Heart left ventricle (tissue), 13 donors: Measurements from ENCODE around the gene ZNF283.

ENCODE experiments used
- CTCF ChIP-seq, 12 donors: fragments of 200-600 bp; sonication (generic) in 4 of 12; IDR thresholded peaks; one replicate each; pipeline versions ENCODE4 v1.5.0 to v1.8.0; 2018 to 2022; ENCODE audit warnings: antibody characterized with exemption in 12 of 12, mild to moderate bottlenecking in 5 of 12
- POLR2A ChIP-seq, 2 donors: fragments of 450-650 bp; IDR thresholded peaks; one replicate each; pipeline ENCODE4 v1.6.1; 2017; ENCODE audit warnings: antibody characterized with exemption in 2 of 2, mild to moderate bottlenecking in 2 of 2, moderate library complexity in 2 of 2
- donor health status: ischemic (EF 13 %, LVEDD 7.1; RV severe dilation, severe dysfunction).
- donor health status: DM: no; HTN: yes; CAD: no.
- donor health status: DM: no; HTN: no; CAD: no.
- donor health status: ischemic (EF 25% LVEDD 6.9; RV normal size, moderate dysfunction).
- donor health status: ischemic (EF 25% LVEDD 5.7; RV mildly dilated, moderate dysfunction).
- donor health status: ischemic (EF 35%, LVEDD 5.7; RV mildly dilated, moderate dysfunction).
- donor health status: nonischemic (EF 11% LVEDD 7.7; RV severe dilation, severe dysfunction).
- donor health status: DM: yes; HTN: yes; CAD: no.
- donor health status: PGD.
- donor health status: ischemic (EF 29% LVEDD 5.4; RV normal size, mild dysfunction).
- donor health status: nonischemic (EF 23%, LVEDD 6.1; RV moderate dilation, normal function).

- TF ChIP-seq CTCF (IDR thresholded peaks at IDR 0.05) (no peak), POLR2A (IDR thresholded peaks at IDR 0.05) (no peak)
These were observed 20.8 kb downstream of the ZNF283 start for GRCh38 chr19:43847884-43848283.
